Mucosa of rectum (tissue), 2 donors: ENCODE measurements around the gene ALDH18A1.

Experiments
- H3K27ac ChIP-seq, 2 donors: one replicate each; pipeline ENCODE4 v1.7.0; 2013; ENCODE audit warnings: inconsistent platforms in 2 of 2, low read depth in 2 of 2, low read length in 2 of 2
- H3K27me3 ChIP-seq, 2 donors: one replicate each; pipeline ENCODE4 v1.7.0; 2013; ENCODE audit warnings: low read length in 2 of 2; ENCODE audit not compliant: control insufficient read depth in 2 of 2, insufficient read depth in 2 of 2
- H3K36me3 ChIP-seq, 2 donors: one replicate each; pipeline ENCODE4 v1.7.0; 2013; ENCODE audit warnings: low read length in 2 of 2; ENCODE audit not compliant: control insufficient read depth in 2 of 2, insufficient read depth in 2 of 2
- H3K4me1 ChIP-seq, 2 donors: one replicate each; pipeline ENCODE4 v1.7.0; 2013; ENCODE audit warnings: low read length in 2 of 2, mild to moderate bottlenecking in 1 of 2; ENCODE audit not compliant: control insufficient read depth in 2 of 2, insufficient read depth in 2 of 2
- H3K4me3 ChIP-seq, 2 donors: one replicate each; pipeline ENCODE4 v1.7.0; 2013; ENCODE audit warnings: low read length in 2 of 2
- H3K9ac ChIP-seq, 2 donors: one replicate each; pipeline ENCODE4 v1.7.0; 2013; ENCODE audit warnings: low read length in 2 of 2, low read depth in 1 of 2, mild to moderate bottlenecking in 1 of 2
- H3K9me3 ChIP-seq, 2 donors: one replicate each; pipeline ENCODE4 v1.7.0; 2013; ENCODE audit warnings: low read length in 2 of 2; ENCODE audit not compliant: control insufficient read depth in 2 of 2
- donor health status: healthy.
- donor health status: Normal muscosa, but diverticular disease.

Gene ALDH18A1

DNA sequence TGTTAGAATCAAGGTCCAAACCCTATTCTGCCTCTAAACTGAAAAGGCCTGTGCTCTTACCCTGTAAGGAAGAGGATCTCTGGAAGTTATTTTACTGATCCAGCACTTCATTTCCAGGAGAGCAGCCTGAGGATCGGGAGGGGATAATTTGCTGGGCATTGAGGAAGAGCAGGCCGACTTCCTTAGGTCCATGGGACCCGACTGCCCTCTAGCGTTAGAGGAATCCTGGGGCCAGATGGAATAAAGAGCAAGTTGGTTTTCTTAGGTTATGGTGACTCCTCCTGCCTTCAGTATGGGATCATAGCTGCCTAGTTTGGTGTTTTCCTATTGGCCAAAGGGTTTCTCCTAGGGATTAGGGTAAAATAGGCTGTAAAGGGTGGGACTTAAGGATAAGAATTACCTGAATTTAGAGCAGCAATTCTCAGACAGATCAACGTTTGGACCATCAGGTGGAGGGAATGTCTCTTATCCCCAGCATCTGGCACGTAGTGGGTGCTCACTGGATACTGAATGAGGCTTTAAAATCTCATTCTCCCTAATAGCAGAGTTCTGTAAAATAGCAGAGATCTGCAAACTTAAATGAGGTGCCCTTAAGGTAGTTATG lies 55.3 kb downstream of the ALDH18A1 start:
- Histone ChIP-seq H3K4me3 (no peak overlapping the region), H3K36me3 (peaks cover 2 to 7% of the 10 kb centered on the region in 2 donors), H3K4me1 (peaks cover 0 to 5% of the 10 kb centered on the region in 2 donors), H3K9me3 (no peaks in the 10 kb centered on the region), H3K9ac (peak overlapping the region in 1 of 2 donors; percentile 33), H3K27me3 (no peaks in the 10 kb centered on the region), H3K27ac (no peak overlapping the region)

GRCh38 chr10:95600158-95600557 lies 56.4 kb downstream of the ALDH18A1 start:
- Histone ChIP-seq H3K9ac (no peak overlapping the region), H3K27ac (no peak overlapping the region), H3K9me3 (no peaks in the 10 kb centered on the region), H3K36me3 (peaks cover under 1 to 2% of the 10 kb centered on the region in 2 donors), H3K4me3 (no peak overlapping the region), H3K27me3 (no peaks in the 10 kb centered on the region), H3K4me1 (peaks cover 0 to 5% of the 10 kb centered on the region in 2 donors)

DNA sequence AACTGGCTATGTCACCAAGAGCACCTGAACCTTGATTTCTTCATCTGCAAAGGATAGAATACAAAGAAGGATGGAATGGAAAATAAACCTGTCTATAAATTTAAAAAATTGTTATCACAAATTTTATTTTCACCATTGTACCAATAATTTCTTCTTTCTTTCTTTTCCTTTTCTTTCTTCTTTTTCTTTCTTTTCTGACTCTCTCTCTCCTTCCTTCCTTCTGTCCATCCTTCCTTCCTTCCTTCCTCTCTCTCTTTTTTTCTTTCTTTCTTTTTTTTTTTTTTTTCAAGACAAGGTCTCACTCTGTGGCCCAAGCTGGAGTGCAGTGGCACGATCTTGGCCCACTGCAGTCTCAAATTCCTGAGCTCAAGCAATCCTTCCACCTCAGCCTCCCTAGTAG lies 58.7 kb downstream of the ALDH18A1 start:
- no peaks in the 10 kb centered on the region for H3K9me3 ChIP-seq
- no peak overlapping the region for H3K9ac ChIP-seq
- no peak overlapping the region for H3K4me3 ChIP-seq
- no peaks in the 10 kb centered on the region for H3K36me3 ChIP-seq
- H3K27ac ChIP-seq, result no peak overlapping the region
- no peaks in the 10 kb centered on the region for H3K27me3 ChIP-seq
- H3K4me1 ChIP-seq, result peaks cover 0 to 5% of the 10 kb centered on the region in 2 donors

GRCh38 chr10:95588025-95588424 lies 68.5 kb downstream of the ALDH18A1 start:
- H3K9ac ChIP-seq, result no peak overlapping the region
- H3K4me3 ChIP-seq, result no peak overlapping the region
- H3K36me3 ChIP-seq, result no peaks in the 10 kb centered on the region
- no peaks in the 10 kb centered on the region for H3K4me1 ChIP-seq
- H3K9me3 ChIP-seq, result no peaks in the 10 kb centered on the region
- no peak overlapping the region for H3K27ac ChIP-seq
- no peaks in the 10 kb centered on the region for H3K27me3 ChIP-seq

DNA sequence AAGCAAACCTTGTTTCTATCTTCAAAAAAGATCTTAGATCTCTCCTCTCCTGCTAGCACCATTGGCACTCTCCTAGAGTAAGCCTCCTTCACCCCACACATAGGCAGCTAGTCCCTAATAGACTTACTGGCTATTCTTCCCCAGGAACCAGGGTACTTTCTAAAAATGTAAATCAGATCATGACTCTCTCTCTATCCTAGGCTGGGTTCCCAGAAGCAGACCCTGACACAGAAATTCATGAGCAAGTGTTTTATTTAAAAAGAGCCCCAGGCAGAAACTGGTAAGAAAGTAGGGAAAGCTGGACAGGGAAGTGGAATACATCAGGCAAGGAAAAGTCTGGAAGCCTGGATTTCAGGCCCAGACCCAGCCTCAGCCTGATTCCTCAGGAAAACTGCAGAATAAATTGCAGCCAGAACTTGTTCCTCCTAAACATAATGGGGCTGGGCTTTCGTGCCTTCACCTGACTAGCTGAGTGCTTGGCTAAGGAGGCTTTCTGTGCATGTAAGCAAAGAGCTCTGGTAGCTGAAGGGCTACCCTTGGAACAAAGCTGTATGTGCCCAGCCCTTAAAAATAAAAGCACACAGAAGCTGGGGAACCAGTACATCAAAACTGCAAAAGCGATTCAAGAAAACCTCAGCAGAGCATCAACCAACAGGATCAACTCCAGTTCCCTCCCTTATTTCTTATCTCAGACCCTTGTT lies 76.5 kb downstream of the ALDH18A1 start:
- H3K27ac ChIP-seq, result no peak overlapping the region
- no peaks in the 10 kb centered on the region for H3K36me3 ChIP-seq
- H3K9ac ChIP-seq, result no peak overlapping the region
- H3K27me3 ChIP-seq, result no peaks in the 10 kb centered on the region
- H3K4me3 ChIP-seq, result no peak overlapping the region
- no peaks in the 10 kb centered on the region for H3K4me1 ChIP-seq
- H3K9me3 ChIP-seq, result no peaks in the 10 kb centered on the region

GRCh38 chr10:95579292-95579691 lies 77.2 kb downstream of the ALDH18A1 start:
- Histone ChIP-seq H3K4me3 (no peak overlapping the region), H3K4me1 (no peaks in the 10 kb centered on the region), H3K9ac (no peak overlapping the region), H3K27me3 (no peaks in the 10 kb centered on the region), H3K27ac (no peak overlapping the region), H3K36me3 (no peaks in the 10 kb centered on the region), H3K9me3 (no peaks in the 10 kb centered on the region)

DNA sequence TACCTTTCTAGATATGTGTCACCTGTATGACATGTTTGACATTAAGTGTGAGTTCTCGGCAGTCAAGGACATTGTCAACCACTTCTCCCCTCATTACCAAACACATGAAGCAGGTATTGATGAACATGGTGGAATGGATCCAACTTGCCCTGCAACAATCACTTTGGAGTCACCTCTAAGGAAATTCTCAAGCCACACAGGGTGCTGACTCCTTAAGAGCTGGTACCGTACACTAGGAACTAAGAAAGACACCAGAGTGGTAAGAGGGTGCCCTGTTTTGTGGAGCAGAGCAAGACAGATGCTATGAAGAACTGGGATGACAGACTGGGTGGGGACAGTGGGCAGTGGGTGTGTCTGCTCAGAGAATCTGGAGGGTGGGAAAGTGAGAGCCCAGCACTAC lies 77.9 kb downstream of the ALDH18A1 start:
- Histone ChIP-seq H3K36me3 (no peaks in the 10 kb centered on the region), H3K27ac (no peak overlapping the region), H3K27me3 (no peaks in the 10 kb centered on the region), H3K4me1 (no peaks in the 10 kb centered on the region), H3K9ac (no peak overlapping the region), H3K4me3 (no peak overlapping the region), H3K9me3 (no peaks in the 10 kb centered on the region)

GRCh38 chr10:95574649-95575365 lies 81.7 kb downstream of the ALDH18A1 start:
- Histone ChIP-seq H3K27ac (no peak overlapping the region), H3K4me3 (no peak overlapping the region), H3K27me3 (no peaks in the 10 kb centered on the region), H3K9me3 (no peaks in the 10 kb centered on the region), H3K4me1 (no peaks in the 10 kb centered on the region), H3K9ac (no peak overlapping the region), H3K36me3 (no peaks in the 10 kb centered on the region)

GRCh38 chr10:95573964-95574604 lies 82.4 kb downstream of the ALDH18A1 start:
- Histone ChIP-seq H3K4me3 (no peak overlapping the region), H3K9me3 (no peaks in the 10 kb centered on the region), H3K27ac (no peak overlapping the region), H3K4me1 (no peaks in the 10 kb centered on the region), H3K36me3 (no peaks in the 10 kb centered on the region), H3K9ac (no peak overlapping the region), H3K27me3 (no peaks in the 10 kb centered on the region)

DNA sequence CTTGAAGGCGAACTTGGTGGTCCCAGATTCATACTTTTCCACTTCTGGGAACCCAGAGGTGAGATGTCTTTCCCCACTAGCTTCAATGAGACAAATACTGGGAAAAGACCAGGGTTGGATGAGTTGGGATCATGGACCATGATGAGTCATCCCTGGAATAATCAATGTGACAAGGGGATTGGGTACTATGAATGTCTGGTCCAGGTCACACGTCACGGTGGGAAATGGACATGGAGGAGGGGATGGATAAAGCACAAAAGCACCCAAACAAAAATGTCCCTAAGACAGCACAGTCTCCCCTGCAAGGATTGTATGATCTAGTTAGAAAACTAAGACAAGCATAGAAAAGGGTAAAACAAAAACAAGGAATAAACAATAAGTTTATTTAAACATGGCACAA lies 83.0 kb downstream of the ALDH18A1 start:
- H3K27ac ChIP-seq, result no peak overlapping the region
- no peaks in the 10 kb centered on the region for H3K36me3 ChIP-seq
- H3K4me1 ChIP-seq, result no peaks in the 10 kb centered on the region
- H3K27me3 ChIP-seq, result no peaks in the 10 kb centered on the region
- H3K9me3 ChIP-seq, result no peaks in the 10 kb centered on the region
- no peak overlapping the region for H3K9ac ChIP-seq
- H3K4me3 ChIP-seq, result no peak overlapping the region
